HepG2 (cell line): ENCODE results near the gene ETV5. TPM values are rescaled to one million over a fixed set of nuclear protein-coding genes. Genes with fewer than 3 reads are reported as not detected.

Experiments
- AHDC1 ChIP-seq: sonication (generic); formaldehyde crosslinking; IDR thresholded peaks from 2 replicates; pipeline ENCODE4 v1.5.1; 2020; ENCODE audit warnings: mild to moderate bottlenecking, missing genetic modification reagents, borderline replicate concordance
- ARNTL ChIP-seq: sonication (generic); formaldehyde crosslinking; IDR thresholded peaks from 2 replicates; pipeline ENCODE4 v1.4.0; 2020; ENCODE audit warnings: mild to moderate bottlenecking, missing genetic modification reagents
- ASH2L ChIP-seq: fragments of 300-600, 200-600 bp; sonication (generic); IDR thresholded peaks from 2 replicates; pipeline ENCODE4 v1.7.0; 2017; ENCODE audit warnings: low read depth, mild to moderate bottlenecking, moderate library complexity, mixed read lengths, low read length; ENCODE audit not compliant: insufficient read length
- CENPT ChIP-seq: sonication (generic); formaldehyde crosslinking; IDR thresholded peaks from 2 replicates; pipeline ENCODE4 v1.8.0; 2022; ENCODE audit warnings: low read depth, mild to moderate bottlenecking, moderate library complexity, missing genetic modification reagents
- CENPX ChIP-seq: sonication (generic); formaldehyde crosslinking; IDR thresholded peaks from 2 replicates; pipeline ENCODE4 v1.9.0; 2021; ENCODE audit warnings: mild to moderate bottlenecking, missing genetic modification reagents, moderate library complexity
- DNMT3B ChIP-seq: conservative IDR thresholded peaks from 2 replicates; pipeline ENCODE4 v1.6.1; 2016; ENCODE audit warnings: missing biosample characterization, control low read depth
- FOXA1 ChIP-seq, 2 experiments: fragments of 450-650 bp in 1 of 2; sonication (generic) in 1 of 2; formaldehyde crosslinking in 1 of 2; IDR thresholded peaks; 2 replicates each; pipeline versions ENCODE4 v1.4.0 to v1.6.1; 2016 to 2020; ENCODE audit warnings: missing genetic modification reagents in 1 of 2
- GABPB1 ChIP-seq: IDR thresholded peaks from 2 replicates; pipeline ENCODE4 v1.6.1; 2016; ENCODE audit warnings: mild to moderate bottlenecking, missing genetic modification reagents, moderate library complexity, missing compliant biosample characterization
- IRF1 ChIP-seq: sonication (generic); formaldehyde crosslinking; IDR thresholded peaks from 2 replicates; pipeline ENCODE4 v1.4.0; 2020; ENCODE audit warnings: low read depth, mild to moderate bottlenecking, missing genetic modification reagents
- ISL2 ChIP-seq: sonication (generic); formaldehyde crosslinking; IDR thresholded peaks from 2 replicates; pipeline ENCODE4 v1.5.0; 2020; ENCODE audit warnings: missing genetic modification reagents
- JARID2 ChIP-seq: sonication (generic); formaldehyde crosslinking; IDR thresholded peaks from 2 replicates; pipeline ENCODE4 v1.8.1; 2023; ENCODE audit warnings: missing genetic modification reagents, inconsistent platforms; ENCODE audit not compliant: insufficient replicate concordance
- KMT2B ChIP-seq: IDR thresholded peaks from 2 replicates; pipeline ENCODE4 v1.6.1; 2016; ENCODE audit warnings: missing genetic modification reagents, missing compliant biosample characterization
- NFE2 ChIP-seq: sonication (generic); formaldehyde crosslinking; IDR thresholded peaks from 2 replicates; pipeline ENCODE4 v1.4.0; 2020; ENCODE audit warnings: missing genetic modification reagents
- PCBP1 ChIP-seq: fragments of 200-400 bp; formaldehyde crosslinking; IDR thresholded peaks from 2 replicates; pipeline ENCODE4 v1.6.1; 2017; ENCODE audit warnings: mild to moderate bottlenecking, low read depth, low read length, borderline replicate concordance
- PRMT3 ChIP-seq: sonication (generic); formaldehyde crosslinking; IDR thresholded peaks from 2 replicates; pipeline ENCODE4 v1.8.1; 2022; ENCODE audit warnings: low read depth, mild to moderate bottlenecking, moderate library complexity, missing genetic modification reagents, borderline replicate concordance
- PTBP1 ChIP-seq: fragments of 200-400 bp; formaldehyde crosslinking; IDR thresholded peaks from 2 replicates; pipeline ENCODE4 v1.6.1; 2018; ENCODE audit warnings: low read length, low read depth; ENCODE audit not compliant: poor library complexity, severe bottlenecking
- SMARCC2 ChIP-seq: fragments of 450-650 bp; IDR thresholded peaks from 2 replicates; pipeline ENCODE4 v1.6.1; 2017; ENCODE audit warnings: antibody characterized with exemption, mild to moderate bottlenecking
- SNAI1 ChIP-seq: sonication (generic); formaldehyde crosslinking; IDR thresholded peaks from 2 replicates; pipeline ENCODE4 v1.5.0; 2020; ENCODE audit warnings: mild to moderate bottlenecking, missing genetic modification reagents, borderline replicate concordance
- ZNF143 ChIP-seq: sonication (generic); formaldehyde crosslinking; IDR thresholded peaks from 2 replicates; pipeline ENCODE4 v1.4.0; 2020; ENCODE audit warnings: missing genetic modification reagents
- ZNF224 ChIP-seq: sonication (generic); formaldehyde crosslinking; IDR thresholded peaks from 2 replicates; pipeline ENCODE4 v1.5.0; 2020; ENCODE audit warnings: mild to moderate bottlenecking, missing genetic modification reagents
- ZNF317 ChIP-seq: sonication (generic); formaldehyde crosslinking; IDR thresholded peaks from 2 replicates; pipeline ENCODE4 v1.5.0; 2020; ENCODE audit warnings: mild to moderate bottlenecking, missing genetic modification reagents
- ZNF335 ChIP-seq: sonication (generic); formaldehyde crosslinking; IDR thresholded peaks from 2 replicates; pipeline ENCODE4 v1.4.0; 2020; ENCODE audit warnings: missing genetic modification reagents
- ZNF614 ChIP-seq: IDR thresholded peaks from 2 replicates; pipeline ENCODE4 v1.6.1; 2018; ENCODE audit warnings: missing biosample characterization, missing genetic modification reagents, inconsistent platforms, borderline replicate concordance
- ZNF839 ChIP-seq: sonication (generic); formaldehyde crosslinking; IDR thresholded peaks from 2 replicates; pipeline ENCODE4 v1.4.0; 2020; ENCODE audit warnings: missing genetic modification reagents, mild to moderate bottlenecking, borderline replicate concordance
- polyA plus RNA-seq, 8 experiments: library from polyadenylated mRNA; depleted of rRNA in 3 of 8; stranded (reverse) in 7 of 8; unstranded in 1 of 8; fragments of >200 nt; fragmentation: Illumina TruSeq in 4 of 8; extraction: Trizol in 4 of 8; gene quantifications; 2 replicates each; pipeline versions ENCODE4 v1.2.1 to v1.2.3, GENCODE V29; 2011 to 2016; ENCODE audit warnings: low read depth in 4 of 8, missing spikeins in 1 of 8, mixed read lengths in 1 of 8; ENCODE audit not compliant: insufficient read depth in 1 of 8
- total RNA-seq, 5 experiments: library from RNA; depleted of rRNA; stranded (reverse); fragments of >200 nt; fragmentation: Illumina TruSeq; extraction: Trizol; gene quantifications; 2 replicates each; pipeline ENCODE4 v1.2.3, GENCODE V29; 2016; ENCODE audit warnings: low read depth in 1 of 5

The ETV5 gene
- total and polyA plus RNA-seq, 2 of the 13 experiments (the other 11 are each of a cell fraction or from before 2014, with no cell fraction given) = 52.9 to 57.2 TPM

GRCh38 chr3:186108941-186109865, at the start of gene ETV5 (continued):
- TF ChIP-seq KMT2B (CRISPR knock-in tag) (peak; percentile 31; the same call in 1 of the 2 replicates), PCBP1 (no peak), ZNF143 (CRISPR knock-in tag) (no peak), ZNF839 (CRISPR knock-in tag) (no peak), CENPT (no peak), PTBP1 (no peak), ZNF614 (CRISPR knock-in tag) (no peak), IRF1 (CRISPR knock-in tag) (no peak), GABPB1 (peak; percentile 42; the same call in 1 of the 2 replicates), ARNTL (peak; percentile 51; the same call in 1 of the 2 replicates), ZNF224 (CRISPR knock-in tag) (no peak), ISL2 (CRISPR knock-in tag) (0 out of 2 replicates have a peak, but pooled peaks have one; percentile 24), ASH2L (peak; percentile 42), DNMT3B (CRISPR knock-in tag) (no peak), ZNF317 (CRISPR knock-in tag) (0 out of 2 replicates have a peak, but pooled peaks have one; percentile 49), FOXA1 (IDR thresholded peaks at IDR 0.05) (peak; percentile 81), FOXA1 (CRISPR knock-in tag; IDR thresholded peaks at IDR 0.05) (peak; percentile 98), PRMT3 (no peak), CENPX (CRISPR knock-in tag) (no peak), SMARCC2 (no peak), ZNF335 (CRISPR knock-in tag) (no peak), JARID2 (no peak), NFE2 (CRISPR knock-in tag) (no peak), AHDC1 (CRISPR knock-in tag) (no peak; the same call in 1 of the 2 replicates), SNAI1 (0 out of 2 replicates have a peak, but pooled peaks have one; percentile 45)
